HG02938 (cell line): ENCODE results near the gene DAPK1.

Experiments used
- ATAC-seq: cut with Tn5 transposase; IDR thresholded peaks from one replicate; pipeline ENCODE4 v1.9.1; 2021; ENCODE audit warnings: mild to moderate bottlenecking, moderate library complexity; ENCODE audit not compliant: unreplicated experiment

DAPK1 gene

GRCh38 chr9:87638292-87638691 lies 140.6 kb downstream of the DAPK1 start:
- ATAC-seq = no peak

- no peak for ATAC-seq
Measured at GRCh38 chr9:87639949-87640348, 142.3 kb downstream of the DAPK1 start.

- ATAC-seq = no peak
Measured at GRCh38 chr9:87640385-87640795, 142.7 kb downstream of the DAPK1 start.

GRCh38 chr9:87641067-87641466 lies 143.4 kb downstream of the DAPK1 start:
- no peak for ATAC-seq

- no peak for ATAC-seq
Measured at GRCh38 chr9:87642330-87643106, 144.9 kb downstream of the DAPK1 start.

- ATAC-seq = no peak
Measured at GRCh38 chr9:87643107-87643650, 145.5 kb downstream of the DAPK1 start.

- ATAC-seq = no peak
Measured at GRCh38 chr9:87643778-87644570, 146.3 kb downstream of the DAPK1 start.

GRCh38 chr9:87644659-87645058 lies 147.0 kb downstream of the DAPK1 start:
- no peak for ATAC-seq

GRCh38 chr9:87646546-87646945 lies 148.9 kb downstream of the DAPK1 start:
- no peak for ATAC-seq

GRCh38 chr9:87647114-87647513 lies 149.4 kb downstream of the DAPK1 start:
- ATAC-seq = no peak

GRCh38 chr9:87648606-87649005 lies 150.9 kb downstream of the DAPK1 start:
- ATAC-seq = no peak

- ATAC-seq = no peak
Measured at GRCh38 chr9:87650611-87651295, 153.1 kb downstream of the DAPK1 start.

GRCh38 chr9:87651431-87651830 lies 153.8 kb downstream of the DAPK1 start:
- no peak for ATAC-seq

- no peak for ATAC-seq
Measured at GRCh38 chr9:87653941-87654340, 156.3 kb downstream of the DAPK1 start.

GRCh38 chr9:87655731-87656130 lies 158.1 kb downstream of the DAPK1 start:
- no peak for ATAC-seq

GRCh38 chr9:87656485-87656884 lies 158.8 kb downstream of the DAPK1 start:
- ATAC-seq = no peak

- no peak for ATAC-seq
Measured at GRCh38 chr9:87657190-87657589, 159.5 kb downstream of the DAPK1 start.

GRCh38 chr9:87657893-87658292 lies 160.2 kb downstream of the DAPK1 start:
- ATAC-seq = no peak

- ATAC-seq = no peak
Measured at GRCh38 chr9:87658511-87658910, 160.8 kb downstream of the DAPK1 start.

- no peak for ATAC-seq
Measured at GRCh38 chr9:87659534-87660419, 162.1 kb downstream of the DAPK1 start.
